HG03196 (cell line): ENCODE measurements around the gene NBPF1.
"Not testable (repeated sequence)": the region's sequence is repeated elsewhere in the genome, so short reads cannot be mapped to it uniquely, and the experiment has no call there.

ENCODE experiments used
- ATAC-seq: cut with Tn5 transposase; IDR thresholded peaks from one replicate; pipeline ENCODE4 v1.9.1; 2021; ENCODE audit not compliant: unreplicated experiment

The NBPF1 gene

DNA sequence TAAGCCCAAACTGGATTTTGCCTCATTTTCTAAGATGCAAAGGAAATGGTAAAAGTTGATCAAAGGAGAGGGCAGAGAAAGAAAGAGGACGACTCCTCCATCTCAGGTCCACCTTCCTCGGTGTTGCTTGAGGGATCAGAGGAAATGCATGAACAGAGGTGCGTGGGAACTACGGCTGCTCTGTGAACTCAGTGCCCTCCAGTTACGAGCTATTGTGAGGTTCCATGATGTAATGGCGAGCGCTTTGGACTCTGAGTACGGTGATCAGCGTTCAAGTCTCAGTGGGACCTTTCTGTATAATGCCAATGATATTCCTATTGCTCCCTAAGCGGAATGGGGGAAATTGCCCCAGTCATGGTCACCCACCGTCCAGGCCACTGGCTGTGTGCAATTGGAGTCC lies 60.1 kb downstream of the NBPF1 start:
- not testable (repeated sequence) for ATAC-seq

DNA sequence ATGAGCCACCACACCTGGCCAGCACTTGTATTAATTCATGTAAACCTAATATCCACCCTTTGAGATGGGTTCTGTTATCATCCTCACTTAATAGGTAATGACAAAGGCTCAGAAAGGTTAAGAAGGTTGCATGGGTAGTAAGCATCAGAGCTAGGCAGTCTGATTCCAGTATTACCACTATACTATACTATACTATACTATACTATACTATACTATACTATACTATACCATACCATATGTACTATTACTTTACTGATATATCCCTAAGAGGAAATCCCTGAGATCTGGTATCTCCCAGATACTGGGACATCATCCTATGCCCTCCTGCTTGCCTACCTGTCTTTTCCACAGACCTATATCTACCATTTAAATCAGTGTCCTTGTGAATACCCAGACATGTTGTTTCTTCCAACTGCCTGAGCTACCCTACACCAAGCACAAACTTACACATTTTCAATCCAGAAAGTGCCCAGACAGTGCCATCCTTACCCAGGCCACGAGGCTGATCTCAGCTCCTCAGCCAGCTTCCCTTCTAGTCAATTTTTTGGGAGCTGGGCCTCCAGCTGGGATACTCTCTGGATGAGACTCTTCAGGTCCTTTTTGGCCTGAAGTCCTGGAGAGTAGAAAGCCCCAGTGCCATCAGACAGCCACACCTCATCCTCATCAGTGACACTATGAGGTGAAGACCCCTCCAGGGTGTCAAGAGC lies 63.0 kb downstream of the NBPF1 start:
- not testable (repeated sequence) for ATAC-seq

DNA sequence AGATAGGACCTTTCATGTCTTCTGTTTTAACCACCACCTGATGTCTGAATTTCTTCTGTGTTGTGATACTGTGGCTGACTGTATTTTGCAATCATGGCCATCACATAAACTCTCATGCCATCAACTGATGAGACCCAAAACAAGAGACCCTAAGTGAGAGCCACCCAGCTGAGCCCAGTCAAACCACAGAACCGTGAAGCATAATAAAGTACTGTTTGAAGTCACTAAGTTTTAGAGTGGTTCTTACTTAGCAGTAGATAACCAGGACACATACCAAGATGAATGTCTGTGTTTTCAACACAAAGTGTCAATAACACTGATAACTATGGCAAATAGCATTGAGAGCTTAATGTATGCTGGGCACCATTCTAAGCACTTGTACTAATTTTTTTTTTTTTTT lies 63.8 kb downstream of the NBPF1 start:
- ATAC-seq: not testable (repeated sequence)

DNA sequence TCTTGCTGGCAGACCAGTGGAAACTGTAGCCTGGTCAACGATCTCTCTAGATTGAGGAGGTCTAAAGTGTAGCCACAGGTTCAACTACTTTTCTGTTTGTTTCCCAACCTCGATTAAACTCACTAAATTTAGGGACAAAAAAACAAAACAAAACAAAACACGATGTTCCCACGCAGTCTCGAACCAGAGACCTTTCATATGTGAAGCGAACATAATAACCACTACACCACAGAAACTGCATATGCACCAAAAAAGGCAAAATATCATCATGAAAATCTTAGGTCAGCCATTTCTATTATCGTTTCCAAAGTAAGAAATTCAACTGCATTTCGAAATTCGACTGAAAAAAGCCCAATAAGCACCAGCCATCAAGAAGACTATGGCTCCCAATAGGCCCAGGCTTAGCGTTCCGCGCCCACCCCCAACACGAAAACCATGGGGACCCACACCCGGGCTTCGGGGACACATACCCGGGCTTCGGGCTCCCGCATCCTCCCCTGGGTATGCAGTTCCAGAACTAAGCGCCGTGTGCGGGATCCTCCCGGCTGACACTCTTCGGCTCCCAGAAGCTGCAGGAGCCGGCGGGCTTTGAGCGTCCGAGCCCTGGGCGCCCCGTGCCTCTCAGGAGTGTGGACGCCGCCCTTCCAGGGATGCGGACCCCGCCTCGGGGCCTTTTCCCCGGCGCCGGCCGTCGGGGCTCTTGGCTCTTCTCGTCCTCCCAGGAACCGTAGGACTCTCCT lies 65.7 kb downstream of the NBPF1 start:
- not testable (repeated sequence) for ATAC-seq

DNA sequence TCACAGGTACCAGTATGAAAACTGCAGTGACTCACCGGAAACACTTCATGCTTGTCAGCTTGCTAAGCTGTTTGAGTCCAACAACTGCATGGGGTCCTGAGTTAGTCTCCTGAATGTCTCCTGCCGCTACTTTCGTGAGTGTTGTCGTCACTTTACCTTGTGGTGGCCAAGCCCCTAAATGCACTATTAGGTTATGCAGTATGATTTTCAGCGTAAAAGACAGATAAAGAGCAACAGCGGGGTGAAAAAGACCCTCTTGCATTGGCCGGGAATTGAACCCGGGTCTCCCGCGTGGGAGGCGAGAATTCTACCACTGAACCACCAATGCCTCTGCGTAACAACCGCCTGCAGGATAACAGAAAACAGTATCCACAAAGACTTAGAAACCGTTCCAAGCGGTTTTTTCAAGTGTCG lies 67.7 kb downstream of the NBPF1 start:
- not testable (repeated sequence) for ATAC-seq

DNA sequence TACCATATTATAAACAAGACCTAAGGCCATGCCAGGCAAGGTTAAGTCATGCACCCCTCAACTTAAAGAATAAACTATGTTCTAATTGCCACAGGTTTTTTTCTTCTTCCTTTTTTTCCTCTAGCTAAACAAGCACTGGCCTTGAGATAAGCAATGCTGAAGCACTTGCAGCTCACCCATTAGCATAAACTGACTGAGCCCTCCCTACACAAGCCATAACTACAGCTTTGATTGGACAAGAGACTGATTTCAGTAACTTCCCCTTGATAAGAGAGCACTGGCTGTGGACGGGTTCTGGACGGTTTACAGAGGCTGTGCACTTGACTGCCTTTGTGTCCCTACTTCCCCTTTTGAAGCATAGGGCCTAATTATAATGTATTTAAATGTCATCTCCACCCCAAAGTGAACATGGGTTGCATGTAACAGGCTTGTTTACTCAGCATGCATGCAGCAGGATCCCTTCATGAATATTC lies 72.9 kb downstream of the NBPF1 start:
- ATAC-seq: not testable (repeated sequence)

DNA sequence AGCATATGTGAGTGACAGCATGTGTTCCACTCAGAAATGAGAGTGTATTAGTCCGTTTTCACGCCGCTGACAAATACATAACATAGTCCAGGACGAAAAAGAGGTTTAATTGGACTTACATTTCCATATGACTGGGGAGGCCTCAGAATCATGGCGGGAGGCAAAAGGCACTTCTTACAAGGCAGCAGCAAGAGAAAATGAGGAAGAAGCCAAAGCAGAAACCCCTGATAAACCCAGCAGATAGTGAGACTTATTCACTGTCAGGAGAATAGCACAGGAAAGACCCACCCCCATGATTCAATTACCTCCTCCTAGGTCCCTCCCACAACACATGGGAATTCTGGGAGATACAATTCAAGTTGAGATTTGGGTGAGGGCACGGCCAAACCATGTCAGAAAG lies 75.8 kb downstream of the NBPF1 start:
- ATAC-seq: not testable (repeated sequence)

DNA sequence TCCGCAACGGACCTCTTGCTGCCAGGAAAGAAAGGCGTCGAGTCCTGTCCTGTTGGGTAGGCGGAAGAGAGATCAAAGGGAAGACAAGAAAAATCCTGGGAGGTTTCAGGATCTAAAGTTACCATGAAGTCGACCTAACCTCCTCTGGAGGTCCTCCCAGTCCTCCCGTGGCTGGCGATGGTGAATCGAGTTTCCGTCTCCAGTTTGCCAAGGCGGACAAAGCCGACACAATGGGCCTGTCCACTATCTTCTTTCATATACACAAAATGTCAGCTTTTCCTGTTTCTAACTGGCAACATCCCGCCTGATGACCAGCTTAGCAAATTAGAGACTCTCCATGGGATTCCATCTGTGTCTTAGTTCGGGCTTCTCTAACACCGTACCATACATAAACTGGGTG lies 76.6 kb downstream of the NBPF1 start:
- ATAC-seq: not testable (repeated sequence)

DNA sequence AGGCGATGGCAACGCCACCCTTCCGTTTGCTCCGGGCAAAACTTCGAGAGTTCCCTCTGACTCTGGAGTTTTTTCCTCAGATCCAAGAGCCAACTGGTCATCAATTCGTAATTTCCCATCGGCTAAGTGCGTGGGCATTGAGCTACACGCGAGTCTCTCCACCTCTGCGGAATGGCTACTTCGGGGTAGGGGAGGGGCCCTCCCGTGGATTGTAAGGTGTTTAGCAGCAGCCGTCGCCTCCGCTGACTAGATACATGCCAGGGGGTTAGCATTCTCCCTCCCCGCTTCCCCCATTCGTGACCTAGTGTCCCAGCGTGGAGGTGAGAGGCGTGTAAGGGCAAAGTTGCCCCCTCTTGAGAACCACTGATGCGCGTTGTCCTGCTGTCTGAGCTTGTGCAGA lies 77.5 kb downstream of the NBPF1 start:
- ATAC-seq: not testable (repeated sequence)

DNA sequence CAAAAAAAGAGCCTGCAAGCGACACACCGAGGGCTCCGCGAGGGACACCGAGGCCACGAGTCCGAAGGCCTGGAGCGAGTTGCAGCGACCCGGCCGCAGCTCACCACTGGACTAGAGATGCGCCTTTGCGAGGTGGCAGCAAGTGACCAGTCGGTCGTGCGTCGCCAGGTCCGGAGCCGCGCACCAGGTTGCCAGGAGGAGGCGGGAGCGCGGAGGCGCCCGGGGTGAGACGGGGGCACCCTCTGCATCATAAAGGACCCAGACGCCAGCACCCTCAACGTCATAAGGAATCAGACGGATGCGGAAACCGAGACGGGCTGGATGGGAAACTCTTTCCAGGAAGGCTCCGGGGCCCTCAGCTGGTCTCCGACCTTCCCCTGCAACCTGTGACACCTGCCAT lies 77.9 kb downstream of the NBPF1 start:
- ATAC-seq: not testable (repeated sequence)

DNA sequence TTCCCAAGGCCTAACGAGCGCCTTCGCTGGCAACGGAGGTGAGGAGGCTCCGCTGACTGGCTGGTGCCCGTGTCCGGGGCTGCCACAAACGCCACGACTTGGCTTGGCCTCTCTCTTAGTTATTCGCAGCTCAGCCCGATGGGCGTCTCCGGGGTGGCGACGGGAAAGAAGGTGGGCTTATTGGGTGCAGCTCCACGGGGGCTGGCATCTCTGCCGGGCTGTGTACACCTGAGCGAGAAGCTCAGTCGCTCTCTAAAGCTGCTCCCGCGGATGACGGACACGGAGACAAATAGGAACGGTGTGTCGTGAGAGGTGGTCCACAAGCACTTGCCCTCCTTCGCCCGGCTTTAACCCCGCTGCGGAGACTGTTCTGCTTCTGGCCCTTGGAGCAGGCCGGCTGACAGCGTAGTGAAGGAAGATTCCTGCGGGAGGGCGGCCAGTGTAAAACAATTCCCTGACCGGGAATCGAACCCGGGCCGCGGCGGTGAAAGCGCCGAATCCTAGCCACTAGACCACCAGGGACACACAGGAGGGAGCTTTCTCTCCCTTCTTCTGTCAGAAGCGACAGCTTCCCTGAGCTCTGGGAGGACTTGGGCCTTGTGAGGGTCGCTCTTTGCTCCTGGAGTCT lies 78.4 kb downstream of the NBPF1 start:
- not testable (repeated sequence) for ATAC-seq

DNA sequence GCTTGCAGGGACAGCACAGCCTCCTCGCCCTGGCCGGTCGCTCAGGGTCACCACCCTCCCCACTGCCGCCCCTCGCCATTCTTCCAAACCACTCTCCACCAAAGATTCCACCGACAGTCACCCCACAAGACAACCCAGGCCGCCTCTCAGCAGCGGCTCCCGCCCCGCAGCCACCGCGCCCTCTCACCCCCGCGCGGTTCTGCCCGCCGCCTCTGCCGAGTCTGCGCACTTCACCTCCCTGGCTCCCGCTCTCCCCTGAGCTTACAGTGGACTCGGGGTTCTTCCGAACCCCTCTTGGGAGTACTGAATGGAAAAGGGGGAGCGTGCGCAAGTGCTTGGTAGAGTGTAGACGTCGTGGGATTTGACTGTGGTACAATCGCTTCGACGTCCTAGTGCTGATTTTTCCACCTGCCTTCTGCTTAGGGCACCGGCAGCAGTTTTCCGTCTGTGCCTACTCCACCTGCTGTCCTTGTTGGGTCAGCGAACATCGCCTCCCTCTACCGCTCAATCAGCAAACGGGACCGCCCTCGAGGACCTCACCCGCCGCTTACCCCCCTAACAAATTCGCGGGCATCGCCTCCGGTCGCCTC lies 79.0 kb downstream of the NBPF1 start:
- not testable (repeated sequence) for ATAC-seq

DNA sequence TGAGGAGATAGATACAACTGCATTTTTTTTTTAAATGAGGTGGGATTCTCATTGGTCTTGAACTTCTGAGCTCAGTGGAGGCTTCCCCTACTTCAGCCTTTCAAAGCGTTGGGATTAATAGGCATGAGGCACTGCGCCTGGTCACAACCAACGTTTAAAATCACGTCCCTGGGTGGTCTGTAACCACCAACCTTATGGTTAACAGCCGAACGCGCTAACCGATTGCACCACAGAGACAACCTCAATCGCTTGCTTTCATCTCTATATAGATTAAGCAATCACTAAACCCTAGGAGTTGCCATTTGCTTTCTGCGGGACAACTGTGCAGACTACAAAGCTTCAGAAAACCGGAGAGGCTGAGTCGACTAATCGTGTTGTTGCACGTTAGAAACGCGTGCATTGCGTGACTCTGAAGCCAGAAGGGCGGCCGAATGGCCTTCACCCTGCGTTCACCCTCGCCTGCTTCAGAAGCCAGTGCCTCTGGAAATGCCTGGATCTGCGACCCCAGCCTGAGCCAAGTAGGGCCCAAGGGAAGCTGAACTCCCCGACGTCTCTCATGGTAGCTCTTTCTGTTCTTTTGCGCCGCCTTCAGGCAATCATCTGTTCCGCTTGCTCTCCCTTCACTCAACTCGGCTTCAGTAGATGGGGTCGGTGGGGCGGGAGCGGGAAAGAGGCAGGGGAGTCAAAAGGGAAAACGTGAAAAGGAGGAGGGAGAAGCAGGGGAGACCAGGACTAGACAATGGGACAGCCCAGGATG lies 81.0 kb downstream of the NBPF1 start:
- not testable (repeated sequence) for ATAC-seq

DNA sequence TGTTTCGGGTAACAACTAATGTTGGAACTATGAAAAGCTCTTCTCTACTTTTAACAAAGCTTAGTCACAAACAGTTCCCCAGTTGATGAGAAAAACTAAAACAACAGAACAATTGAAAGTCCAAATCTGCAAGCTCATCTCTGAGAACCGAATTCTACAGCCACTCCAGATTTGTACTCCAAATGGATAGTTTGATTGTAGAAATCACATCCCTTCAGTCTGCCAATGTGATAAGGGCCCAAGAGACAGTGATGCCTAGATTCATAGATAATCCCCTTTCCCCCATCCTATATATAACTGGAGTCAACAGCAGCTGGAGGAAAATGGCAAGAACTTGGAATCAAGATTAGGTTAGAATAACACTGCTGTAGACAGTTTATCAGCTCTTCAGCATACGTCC lies 85.0 kb downstream of the NBPF1 start:
- ATAC-seq: not testable (repeated sequence)

DNA sequence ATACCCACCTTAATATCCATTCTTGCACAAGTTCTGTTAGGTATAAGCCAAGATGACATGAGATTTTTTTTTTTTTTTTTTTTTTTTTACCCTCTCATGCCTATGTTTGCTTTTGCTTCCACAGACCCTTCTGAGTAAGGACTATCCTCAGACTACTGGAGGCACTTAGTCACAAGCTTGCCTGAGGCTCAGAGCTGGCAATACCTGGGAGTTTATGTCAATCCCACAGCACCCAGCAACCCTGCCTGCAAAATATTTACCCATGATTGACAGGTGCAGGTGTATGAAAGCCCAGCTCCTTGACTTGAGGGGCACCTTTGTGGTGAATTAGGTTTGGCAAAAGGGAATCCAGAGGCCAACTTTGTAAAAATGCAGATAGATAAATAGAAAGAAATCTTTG lies 87.6 kb downstream of the NBPF1 start:
- not testable (repeated sequence) for ATAC-seq

DNA sequence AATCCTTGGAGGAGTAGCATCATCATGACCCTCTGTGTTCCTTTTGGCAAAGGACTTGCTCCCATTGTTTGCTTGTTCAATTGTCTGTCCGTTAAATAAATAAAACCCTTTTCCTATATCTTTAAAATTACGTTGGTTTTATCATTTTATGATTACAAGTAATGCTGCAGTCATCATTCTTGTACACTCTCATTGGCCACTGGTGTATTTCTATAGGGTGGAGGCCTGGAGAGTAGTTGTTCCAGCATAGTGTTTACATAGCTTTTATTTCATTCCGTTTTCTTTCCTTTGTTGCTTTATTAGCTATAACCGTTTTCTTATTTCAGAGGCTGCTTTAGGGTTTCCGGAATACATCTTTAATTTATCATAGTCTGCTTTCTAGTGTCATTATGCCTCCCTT lies 91.7 kb downstream of the NBPF1 start:
- ATAC-seq: not testable (repeated sequence)

DNA sequence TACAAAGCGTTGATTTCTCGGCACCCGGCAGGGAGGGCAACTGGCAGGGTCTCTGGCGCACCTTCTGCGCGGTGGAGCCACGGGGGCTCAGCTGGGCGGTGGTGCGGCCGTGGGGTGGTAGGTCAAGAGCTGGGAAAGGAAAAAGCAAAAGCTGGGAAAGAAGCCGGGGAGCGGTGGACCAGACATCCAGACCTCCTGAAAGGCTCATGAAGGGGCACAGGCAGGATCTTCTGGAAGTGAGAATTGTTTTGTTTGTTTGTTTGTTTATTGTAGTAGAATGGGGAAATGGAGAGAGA lies 92.1 kb downstream of the NBPF1 start:
- ATAC-seq: no peak

DNA sequence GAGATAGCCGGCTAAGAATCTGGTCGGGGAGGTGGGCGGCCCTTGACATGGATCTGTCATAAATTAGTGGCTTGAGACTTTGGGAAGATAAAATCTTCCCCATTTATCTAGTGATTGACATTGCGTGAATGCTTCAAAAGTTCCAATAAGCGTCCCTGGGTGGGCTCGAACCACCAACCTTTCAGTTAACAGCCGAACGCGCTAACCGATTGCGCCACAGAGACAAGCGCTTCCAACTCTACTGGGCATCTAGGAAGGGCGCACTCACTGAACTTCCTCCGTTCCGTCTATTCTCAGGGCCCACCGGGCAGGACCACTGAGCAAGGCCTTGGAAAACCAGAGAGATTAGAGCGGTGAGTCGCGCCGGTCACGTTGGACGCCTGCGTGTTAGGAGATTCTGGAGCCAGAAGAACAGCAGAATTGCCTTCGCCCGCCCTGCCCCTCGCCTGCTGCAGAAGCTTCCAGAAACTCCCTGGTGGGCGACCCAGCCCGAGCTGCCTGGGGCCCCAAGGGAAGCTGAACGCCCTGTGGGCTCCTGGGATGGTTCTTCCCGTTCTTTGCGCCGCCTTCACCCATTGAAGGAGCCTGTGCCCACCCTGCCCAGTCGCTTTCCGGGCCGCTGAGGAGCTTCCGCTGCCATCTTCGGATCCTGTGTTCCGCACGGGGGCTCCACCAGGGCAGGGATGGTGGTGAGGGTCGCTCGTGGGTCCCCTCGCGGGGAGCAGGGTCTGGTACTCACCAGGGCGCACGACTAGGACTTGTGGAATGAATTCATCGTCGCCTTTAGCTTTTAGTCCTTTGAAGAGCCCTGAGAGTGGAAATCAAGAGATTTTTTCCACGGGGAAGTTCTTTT lies 92.7 kb downstream of the NBPF1 start:
- not testable (repeated sequence) for ATAC-seq

DNA sequence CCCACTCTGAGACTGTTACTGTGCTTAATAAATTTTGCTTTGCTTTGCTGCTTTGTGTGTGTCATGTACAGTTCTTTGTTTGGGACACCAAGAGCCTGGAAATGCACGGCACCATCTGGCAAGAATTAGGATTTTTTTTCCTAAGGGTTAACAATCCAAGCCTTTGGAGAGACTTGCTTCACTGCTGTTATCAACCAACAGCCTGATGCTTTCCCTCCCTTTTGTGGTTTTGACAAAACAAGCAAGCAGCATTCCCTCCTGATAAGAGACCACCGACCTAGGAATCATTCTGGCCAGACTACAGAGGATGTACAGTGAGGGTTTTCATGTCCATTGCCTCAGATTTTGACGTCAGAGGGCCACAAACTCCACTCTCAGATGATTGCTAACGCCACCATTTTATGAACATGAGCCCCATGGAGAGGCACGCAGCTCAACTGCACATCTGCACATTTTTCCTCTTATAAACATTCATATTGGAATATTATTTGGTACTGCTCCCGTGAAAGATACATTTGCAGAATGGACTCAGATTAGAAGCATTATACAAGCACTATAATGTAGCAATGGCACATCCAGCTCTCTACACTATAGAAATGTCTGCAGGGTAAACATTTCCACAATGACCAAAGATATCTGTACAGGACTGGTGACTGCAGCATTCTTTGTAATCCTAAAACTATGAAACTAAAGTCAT lies 94.0 kb downstream of the NBPF1 start:
- not testable (repeated sequence) for ATAC-seq
